ENCODE results near the gene MICA.

Gene MICA
- 7.4 to 34.2 (median 18.3) reads per million in 9 experiments for total RNA-seq

DNA sequence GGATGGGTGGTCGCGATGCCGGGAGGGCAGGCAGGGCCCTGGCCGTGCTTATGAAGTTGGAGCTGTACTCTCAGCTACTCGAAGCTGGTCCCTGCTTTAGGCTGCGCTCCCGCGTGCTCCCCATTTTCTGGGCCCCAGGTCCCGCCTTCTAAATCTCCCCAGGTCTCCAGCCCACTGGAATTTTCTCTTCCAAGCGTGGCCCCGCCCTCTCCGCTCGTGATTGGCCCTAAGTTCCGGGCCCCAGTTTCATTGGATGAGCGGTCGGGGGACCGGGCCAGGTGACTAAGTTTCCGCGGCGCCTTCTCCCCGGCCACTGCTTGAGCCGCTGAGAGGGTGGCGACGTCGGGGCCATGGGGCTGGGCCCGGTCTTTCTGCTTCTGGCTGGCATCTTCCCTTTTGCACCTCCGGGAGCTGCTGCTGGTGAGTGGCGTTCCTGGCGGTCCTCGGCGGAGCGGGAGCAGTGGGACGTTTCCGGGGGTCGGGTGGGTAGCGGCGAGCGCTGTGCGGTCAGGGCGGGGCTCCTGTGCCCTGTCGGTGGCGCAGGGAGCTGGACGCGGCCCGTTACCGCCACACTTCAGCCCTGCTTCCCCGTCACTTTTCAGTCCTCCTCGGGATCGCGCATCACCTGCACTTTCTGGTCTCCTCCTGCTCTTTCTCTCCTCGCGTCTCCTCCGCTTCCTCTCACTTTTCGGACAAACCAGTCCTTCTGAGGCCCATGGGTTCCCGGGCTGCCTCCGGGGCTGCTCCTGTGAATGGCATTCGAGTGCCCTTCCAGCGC is at the start of gene MICA:
MICA (plus strand) TSS at position 313 of the 778 bp plus-strand sequence; CDS start at position 351, 38 bp downstream.
- ATAC-seq (replicated peaks) = peak; percentile 57
- H3K27ac Mint-ChIP-seq = peak within 1 kb of the TSS; percentile 91 to 96
- H3K36me3 Mint-ChIP-seq (ENCODE audit: insufficient read depth) = peaks cover 30% of the 10 kb centered on the region
- no peaks in the 10 kb centered on the region for H3K9me3 Mint-ChIP-seq
- peak within 1 kb of the TSS; percentile 81 to 85 for H3K4me3 Mint-ChIP-seq
- no peaks in the 10 kb centered on the region for H3K27me3 Mint-ChIP-seq
- H3K4me1 Mint-ChIP-seq (ENCODE audit: low read depth in 2 of 2) = peaks cover 64 to 89% of the 10 kb centered on the region in 2 donors
- DNase-seq = peak; percentile 41 to 45 (median 44)

- H3K36me3 Mint-ChIP-seq (ENCODE audit: insufficient read depth) = peaks cover 94% of the 10 kb centered on the region
- no peaks in the 10 kb centered on the region for H3K9me3 Mint-ChIP-seq
- H3K4me1 Mint-ChIP-seq (ENCODE audit: low read depth in 2 of 2) = peaks cover 68 to 74% of the 10 kb centered on the region in 2 donors
- DNase-seq (peak; percentile 21 to 36 (median 29)), ATAC-seq (replicated peaks) (no peak)
- no peaks in the 10 kb centered on the region for H3K27me3 Mint-ChIP-seq
- H3K4me3 Mint-ChIP-seq = peak overlapping the region; percentile 90 to 97
- H3K27ac Mint-ChIP-seq = peak overlapping the region; percentile 100
These were observed 49.1 kb upstream of the MICA start for GRCh38 chr6:31354158-31354863.

DNA sequence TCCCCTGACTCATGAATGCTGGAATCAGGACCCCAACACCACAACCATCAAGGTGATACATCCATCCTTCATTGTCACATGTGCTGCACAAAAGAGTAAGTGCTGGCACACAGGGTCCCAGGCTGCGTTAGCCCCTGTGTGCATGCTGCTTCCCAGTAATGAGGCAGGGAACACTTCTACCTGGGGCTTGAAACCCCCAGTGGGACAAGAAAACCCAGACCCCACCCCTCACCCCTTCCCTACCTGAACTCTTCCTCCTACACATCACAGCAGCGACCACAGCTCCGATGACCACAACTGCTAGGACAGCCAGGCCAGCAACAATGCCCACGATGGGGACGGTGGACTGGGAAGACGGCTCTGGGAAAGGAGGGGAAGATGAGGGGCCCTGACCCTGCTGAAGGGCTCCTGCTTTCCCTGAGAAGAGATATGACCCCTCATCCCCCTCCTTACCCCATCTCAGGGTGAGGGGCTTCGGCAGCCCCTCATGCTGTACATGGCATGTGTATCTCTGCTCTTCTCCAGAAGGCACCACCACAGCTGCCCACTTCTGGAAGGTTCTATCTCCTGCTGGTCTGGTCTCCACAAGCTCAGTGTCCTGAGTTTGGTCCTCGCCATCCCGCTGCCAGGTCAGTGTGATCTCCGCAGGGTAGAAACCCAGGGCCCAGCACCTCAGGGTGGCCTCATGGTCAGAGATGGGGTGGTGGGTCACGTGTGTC is 48.4 kb upstream of the MICA start:
- Mint-ChIP-seq H3K27me3 (no peaks in the 10 kb centered on the region), H3K36me3 (ENCODE audit: insufficient read depth) (peaks cover 88% of the 10 kb centered on the region), H3K4me1 (ENCODE audit: low read depth in 2 of 2) (peaks cover 74 to 79% of the 10 kb centered on the region in 2 donors), H3K27ac (peak overlapping the region; percentile 100), H3K4me3 (peak overlapping the region; percentile 90 to 97), H3K9me3 (no peaks in the 10 kb centered on the region)
- peak in 1 of 3 experiments; percentile 31 for DNase-seq
- ATAC-seq (replicated peaks) = no peak

- DNase-seq (peak in 1 of 3 experiments; percentile 33), ATAC-seq (replicated peaks) (no peak)
- no peaks in the 10 kb centered on the region for H3K9me3 Mint-ChIP-seq
- H3K27me3 Mint-ChIP-seq = no peaks in the 10 kb centered on the region
- peaks cover 69 to 78% of the 10 kb centered on the region in 2 donors for H3K4me1 Mint-ChIP-seq (ENCODE audit: low read depth in 2 of 2)
- H3K27ac Mint-ChIP-seq = peak overlapping the region; percentile 100
- H3K4me3 Mint-ChIP-seq = peak overlapping the region; percentile 90 to 97
- peaks cover 84% of the 10 kb centered on the region for H3K36me3 Mint-ChIP-seq (ENCODE audit: insufficient read depth)
These were observed 47.8 kb upstream of the MICA start for GRCh38 chr6:31355583-31355948.

GRCh38 chr6:31356216-31356945 is 47.0 kb upstream of the MICA start:
- DNase-seq = peak; percentile 47 to 52 (median 51)
- peaks cover 63 to 77% of the 10 kb centered on the region in 2 donors for H3K4me1 Mint-ChIP-seq (ENCODE audit: low read depth in 2 of 2)

GRCh38 chr6:31356946-31357466 is 46.4 kb upstream of the MICA start, which contains the start of gene HLA-B:
Gene HLA-B (minus strand): TSS chr6:31357179. CDS start chr6:31357158, 21 bp downstream.
- Mint-ChIP-seq H3K36me3 (ENCODE audit: insufficient read depth) (peaks cover 70% of the 10 kb centered on the region), H3K27ac (peak within 1 kb of the TSS; percentile 100), H3K9me3 (peaks cover 0 to 2% of the 10 kb centered on the region in 2 donors), H3K27me3 (no peaks in the 10 kb centered on the region), H3K4me3 (peak within 1 kb of the TSS; percentile 90 to 97), H3K4me1 (ENCODE audit: low read depth in 2 of 2) (peaks cover 59 to 72% of the 10 kb centered on the region in 2 donors)
- peak; percentile 92 to 94 (median 93) for DNase-seq
- ATAC-seq (replicated peaks) = peak; percentile 73

More at GRCh38 chr6:31356216-31356945, 47.0 kb upstream of the MICA start:
- Mint-ChIP-seq H3K9me3 (peaks cover 0 to 2% of the 10 kb centered on the region in 2 donors), H3K4me3 (peak overlapping the region; percentile 90 to 97), H3K27ac (peak overlapping the region; percentile 100), H3K36me3 (ENCODE audit: insufficient read depth) (peaks cover 76% of the 10 kb centered on the region), H3K27me3 (no peaks in the 10 kb centered on the region)
- ATAC-seq (replicated peaks) = peak; percentile 0

GRCh38 chr6:31357886-31358285 is 45.5 kb upstream of the MICA start:
- H3K4me1 Mint-ChIP-seq (ENCODE audit: low read depth in 2 of 2) = peaks cover 51 to 63% of the 10 kb centered on the region in 2 donors
- DNase-seq (no peak), ATAC-seq (replicated peaks) (no peak)
- H3K36me3 Mint-ChIP-seq (ENCODE audit: insufficient read depth) = peaks cover 61% of the 10 kb centered on the region
- peaks cover 0 to 2% of the 10 kb centered on the region in 2 donors for H3K9me3 Mint-ChIP-seq
- H3K4me3 Mint-ChIP-seq = peak overlapping the region; percentile 90 to 97
- H3K27me3 Mint-ChIP-seq = no peaks in the 10 kb centered on the region
- H3K27ac Mint-ChIP-seq = peak overlapping the region; percentile 100

DNA sequence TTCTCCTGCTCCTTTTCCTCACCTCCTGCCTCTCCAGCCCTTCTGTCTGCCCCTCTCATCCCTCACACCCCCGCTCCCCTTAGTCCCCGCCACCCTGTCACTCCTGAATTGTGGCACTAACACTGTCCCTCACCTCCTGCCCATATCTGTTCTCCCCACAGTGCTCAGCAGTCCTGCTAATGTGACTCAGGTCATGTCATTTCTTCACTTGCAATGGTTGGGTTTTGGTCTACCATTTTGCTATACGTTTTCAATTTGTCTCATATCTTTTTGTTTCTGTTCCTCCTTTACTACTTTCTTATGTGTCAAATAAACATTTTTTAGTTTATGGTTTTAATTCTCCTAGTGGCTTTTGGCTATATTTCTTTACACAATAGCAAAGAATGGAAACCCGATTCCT is 45.1 kb upstream of the MICA start:
- peaks cover 48 to 59% of the 10 kb centered on the region in 2 donors for H3K4me1 Mint-ChIP-seq (ENCODE audit: low read depth in 2 of 2)
- peak overlapping the region; percentile 100 for H3K27ac Mint-ChIP-seq
- peaks cover 57% of the 10 kb centered on the region for H3K36me3 Mint-ChIP-seq (ENCODE audit: insufficient read depth)
- H3K4me3 Mint-ChIP-seq = peak overlapping the region; percentile 90 to 97
- H3K27me3 Mint-ChIP-seq = no peaks in the 10 kb centered on the region
- ATAC-seq (replicated peaks) (no peak), DNase-seq (no peak)
- peaks cover 0 to 2% of the 10 kb centered on the region in 2 donors for H3K9me3 Mint-ChIP-seq

- peak overlapping the region; percentile 100 for H3K27ac Mint-ChIP-seq
- peaks cover 42 to 46% of the 10 kb centered on the region in 2 donors for H3K4me1 Mint-ChIP-seq (ENCODE audit: low read depth in 2 of 2)
- H3K36me3 Mint-ChIP-seq (ENCODE audit: insufficient read depth) = peaks cover 44% of the 10 kb centered on the region
- DNase-seq = no peak
- peaks cover 0 to 2% of the 10 kb centered on the region in 2 donors for H3K9me3 Mint-ChIP-seq
- H3K27me3 Mint-ChIP-seq = no peaks in the 10 kb centered on the region
- peak overlapping the region; percentile 90 to 97 for H3K4me3 Mint-ChIP-seq
- ATAC-seq (replicated peaks) = no peak
These were observed 43.8 kb upstream of the MICA start for GRCh38 chr6:31359581-31359980.

DNA sequence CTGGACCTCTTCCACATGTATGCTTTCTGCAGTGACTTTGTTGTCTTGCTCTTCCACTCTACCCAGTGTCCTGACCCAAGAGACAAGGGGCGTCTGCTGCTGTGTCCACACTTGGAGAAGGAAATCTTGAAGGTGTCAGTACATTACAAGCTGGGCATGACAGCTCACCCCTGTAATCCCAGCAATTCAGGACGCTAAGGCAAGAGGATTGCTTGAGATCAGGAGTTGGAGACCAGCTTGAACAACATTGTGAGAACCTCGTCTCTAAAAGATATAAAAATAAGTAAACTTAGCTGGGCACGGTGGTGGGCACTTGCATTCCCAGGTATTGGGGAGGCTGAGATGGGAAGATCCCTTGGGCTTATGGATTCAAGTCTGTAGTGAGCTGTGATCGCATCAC is 40.6 kb upstream of the MICA start:
- Mint-ChIP-seq H3K36me3 (ENCODE audit: insufficient read depth) (peaks cover 13% of the 10 kb centered on the region), H3K9me3 (peaks cover 0 to 2% of the 10 kb centered on the region in 2 donors), H3K27me3 (peaks cover 0 to 10% of the 10 kb centered on the region in 2 donors), H3K4me1 (ENCODE audit: low read depth in 2 of 2) (peaks cover 28 to 37% of the 10 kb centered on the region in 2 donors), H3K4me3 (no peak overlapping the region), H3K27ac (no peak overlapping the region)
- ATAC-seq (replicated peaks) (no peak), DNase-seq (no peak)

GRCh38 chr6:31363811-31364210 is 39.6 kb upstream of the MICA start:
- ATAC-seq (replicated peaks) (no peak), DNase-seq (no peak)
- peaks cover 0 to 2% of the 10 kb centered on the region in 2 donors for H3K9me3 Mint-ChIP-seq
- peaks cover 4 to 20% of the 10 kb centered on the region in 2 donors for H3K27me3 Mint-ChIP-seq
- H3K4me3 Mint-ChIP-seq = no peak overlapping the region
- H3K4me1 Mint-ChIP-seq (ENCODE audit: low read depth in 2 of 2) = peaks cover 18 to 27% of the 10 kb centered on the region in 2 donors
- no peak overlapping the region for H3K27ac Mint-ChIP-seq
- peaks cover 3% of the 10 kb centered on the region for H3K36me3 Mint-ChIP-seq (ENCODE audit: insufficient read depth)

DNA sequence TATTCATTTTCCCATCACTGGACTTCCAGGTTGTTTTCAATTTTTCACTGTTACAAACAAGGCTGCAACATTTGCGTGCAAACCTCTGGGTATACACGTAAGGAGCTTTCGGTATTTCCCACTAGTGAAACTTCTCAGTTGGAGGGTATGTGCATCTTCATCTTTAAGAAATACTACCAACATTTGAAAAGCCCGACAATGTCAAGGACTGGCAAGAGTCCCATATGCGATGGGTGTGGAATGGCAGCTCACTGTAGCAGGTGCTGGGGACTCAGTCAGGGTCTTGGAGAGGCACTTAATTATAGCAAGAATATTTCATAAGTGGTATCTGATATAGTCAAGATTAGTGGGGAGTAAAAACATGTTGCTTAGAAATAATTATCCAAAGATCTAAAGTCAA is 37.5 kb upstream of the MICA start:
- Mint-ChIP-seq H3K9me3 (peaks cover 0 to under 1% of the 10 kb centered on the region in 2 donors), H3K36me3 (ENCODE audit: insufficient read depth) (no peaks in the 10 kb centered on the region), H3K4me1 (ENCODE audit: low read depth in 2 of 2) (peaks cover 7 to 9% of the 10 kb centered on the region in 2 donors), H3K4me3 (peak overlapping the region; percentile 45 to 85), H3K27ac (no peak overlapping the region), H3K27me3 (peaks cover 7 to 37% of the 10 kb centered on the region in 2 donors)
- DNase-seq (no peak), ATAC-seq (replicated peaks) (no peak)
